Measurements from ENCODE around the gene OIP5. TPM values are rescaled to one million over a fixed set of nuclear protein-coding genes. Genes with fewer than 3 reads are reported as not detected.

The OIP5 gene
- total and polyA plus RNA-seq, 2 donors (not counting 1 experiment from before 2014, with no cell fraction given), result 0.84 to 1.3 TPM

- ChIA-PET CTCF (no interaction called here), POLR2A (no interaction called here)
- Histone ChIP-seq H4K20me1 (ENCODE audit: control insufficient read depth, insufficient read depth, low read length, poor library complexity, severe bottlenecking) (no peaks in the 10 kb centered on the region), H3K27me3 (replicated peaks in 1 of 4; ENCODE audit: control extremely low read depth in 1 of 4, control insufficient read depth in 3 of 4, insufficient read depth in 4 of 4, low read length in 3 of 4) (no peaks in the 10 kb centered on the region), H3K4me2 (replicated peaks; ENCODE audit: low read depth, low read length, poor library complexity, severe bottlenecking) (no peak overlapping the region), H3K9ac (ENCODE audit: low read length) (no peak overlapping the region), H3K4me3 (ENCODE audit: control extremely low read depth in 1 of 5, extremely low read depth in 1 of 5, insufficient read depth in 1 of 5, low read depth in 2 of 5, low read length in 4 of 5) (no peak overlapping the region), H3K4me1 (ENCODE audit: control insufficient read depth in 2 of 2, insufficient read depth in 2 of 2, low read length in 2 of 2) (peaks cover 16 to 26% of the 10 kb centered on the region in 2 donors), H3K27ac (ENCODE audit: low read length in 2 of 2) (no peak overlapping the region), H2AFZ (ENCODE audit: insufficient read depth, low read depth, low read length, poor library complexity, severe bottlenecking) (no peak overlapping the region), H3K79me2 (ENCODE audit: control insufficient read depth, insufficient read depth, low read length) (peaks cover 24% of the 10 kb centered on the region), H3K9me3 (ENCODE audit: control extremely low read depth in 1 of 3, control insufficient read depth in 2 of 3, insufficient read depth in 1 of 3, low read length in 2 of 3) (no peaks in the 10 kb centered on the region), H3K36me3 (replicated peaks in 1 of 2; ENCODE audit: control extremely low read depth in 1 of 2, control insufficient read depth in 1 of 2, extremely low read depth in 1 of 2, insufficient read depth in 2 of 2, low read length in 1 of 2) (peaks cover 3 to 16% of the 10 kb centered on the region in 2 experiments)
- ATAC-seq (ENCODE audit: low read depth) (no peak), DNase-seq (no peak)
- Mint-ChIP-seq H3K4me3 (no peak overlapping the region), H3K27me3 (no peaks in the 10 kb centered on the region), H3K4me1 (peaks cover 31% of the 10 kb centered on the region), H3K9me3 (ENCODE audit: insufficient read depth) (no peaks in the 10 kb centered on the region), H3K27ac (peak overlapping the region; percentile 11)
- no peak for TF ChIP-seq EZH2 (IDR thresholded peaks at IDR 0.05; ENCODE audit: borderline replicate concordance, insufficient read depth, low read depth, low read length, poor library complexity, severe bottlenecking)
- no peak for TF ChIP-seq CTCF (IDR thresholded peaks at IDR 0.05)
- intact Hi-C loops (cut with micrococcal nuclease), result loop anchor here (5.0 kb wide), 3 partner anchors 121 to 899 kb away; partner anchors contain the start of genes KNSTRN, NDUFAF1 and RTF1
- 100% methylated on average over 1 of the region's 1 CpG for WGBS (ENCODE audit: insufficient coverage)
Measured at GRCh38 chr15:41281236-41281635, 51.2 kb downstream of the OIP5 start.

GRCh38 chr15:41279535-41280283 lies 52.7 kb downstream of the OIP5 start:
- ChIA-PET CTCF (no interaction called here), POLR2A (no interaction called here)
- Mint-ChIP-seq H3K4me1 (peaks cover 18% of the 10 kb centered on the region), H3K4me3 (no peak overlapping the region), H3K27ac (no peak overlapping the region), H3K27me3 (no peaks in the 10 kb centered on the region), H3K9me3 (ENCODE audit: insufficient read depth) (no peaks in the 10 kb centered on the region)
- Histone ChIP-seq H3K27ac (ENCODE audit: low read length in 2 of 2) (peak overlapping the region in 1 of 2 donors; percentile 19), H3K9ac (ENCODE audit: low read length) (no peak overlapping the region), H3K36me3 (replicated peaks in 1 of 2; ENCODE audit: control extremely low read depth in 1 of 2, control insufficient read depth in 1 of 2, extremely low read depth in 1 of 2, insufficient read depth in 2 of 2, low read length in 1 of 2) (peaks cover 3 to 9% of the 10 kb centered on the region in 2 experiments), H4K20me1 (ENCODE audit: control insufficient read depth, insufficient read depth, low read length, poor library complexity, severe bottlenecking) (no peaks in the 10 kb centered on the region), H3K4me1 (ENCODE audit: control insufficient read depth in 2 of 2, insufficient read depth in 2 of 2, low read length in 2 of 2) (peaks cover 6 to 18% of the 10 kb centered on the region in 2 donors), H2AFZ (ENCODE audit: insufficient read depth, low read depth, low read length, poor library complexity, severe bottlenecking) (no peak overlapping the region), H3K27me3 (replicated peaks in 1 of 4; ENCODE audit: control extremely low read depth in 1 of 4, control insufficient read depth in 3 of 4, insufficient read depth in 4 of 4, low read length in 3 of 4) (no peaks in the 10 kb centered on the region), H3K4me2 (replicated peaks; ENCODE audit: low read depth, low read length, poor library complexity, severe bottlenecking) (no peak overlapping the region), H3K9me3 (ENCODE audit: control extremely low read depth in 1 of 3, control insufficient read depth in 2 of 3, insufficient read depth in 1 of 3, low read length in 2 of 3) (no peaks in the 10 kb centered on the region), H3K4me3 (ENCODE audit: control extremely low read depth in 1 of 5, extremely low read depth in 1 of 5, insufficient read depth in 1 of 5, low read depth in 2 of 5, low read length in 4 of 5) (no peak overlapping the region), H3K79me2 (ENCODE audit: control insufficient read depth, insufficient read depth, low read length) (peaks cover 10% of the 10 kb centered on the region)
- DNase-seq, result no peak
- ATAC-seq (ENCODE audit: low read depth), result no peak
- TF ChIP-seq CTCF (IDR thresholded peaks at IDR 0.05), result no peak
- TF ChIP-seq EZH2 (IDR thresholded peaks at IDR 0.05; ENCODE audit: borderline replicate concordance, insufficient read depth, low read depth, low read length, poor library complexity, severe bottlenecking), result no peak
- intact Hi-C loops (cut with micrococcal nuclease), result loop anchor here (5.0 kb wide), 3 partner anchors 123 to 897 kb away; partner anchors contain the start of genes KNSTRN, NDUFAF1 and RTF1
- 89% methylated on average over 1 of the region's 1 CpG for WGBS (ENCODE audit: insufficient coverage)

Data from B cell (primary cell).